GM19239 (cell line): ENCODE results near the gene GLRX5.
"Not testable (repeated sequence)": the region's sequence is repeated elsewhere in the genome, so short reads cannot be mapped to it uniquely, and the experiment has no call there.

Experiments used
- DNase-seq: peaks from one replicate; pipeline ENCODE4 v3.0.0; 2011; ENCODE audit warnings: low spot score; ENCODE audit not compliant: insufficient read length
- FAIRE-seq: peaks from 2 replicates; lab custom pipeline; 2011; peaks lifted over from hg19 to GRCh38; lab: Jason Lieb, UNC

The GLRX5 gene

DNA sequence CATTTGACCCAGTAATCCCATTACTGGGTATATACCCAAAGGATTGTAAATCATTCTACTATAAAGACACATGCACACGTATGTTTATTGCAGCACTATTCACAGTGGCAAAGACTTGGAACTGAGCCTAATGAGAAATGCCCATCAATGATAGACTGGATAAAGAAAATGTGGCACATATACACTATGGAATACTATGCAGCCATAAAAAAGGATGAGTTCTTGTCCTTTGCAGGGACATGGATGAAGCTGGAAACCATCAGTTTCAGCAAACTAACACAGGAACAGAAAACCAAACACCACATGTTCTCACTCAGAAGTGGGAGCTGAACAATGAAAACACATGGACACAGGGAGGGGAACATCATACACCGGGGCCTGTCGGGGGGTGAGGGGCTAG lies 56.3 kb downstream of the GLRX5 start:
- DNase-seq, FAIRE-seq: not testable (repeated sequence)
